K562 (cell line): ENCODE measurements around the gene PLK5. TPM values are rescaled to one million over a fixed set of nuclear protein-coding genes. Genes with fewer than 3 reads are reported as not detected.

Experiments
- CHCHD3 ChIP-seq: fragments of 250-450 bp; sonication (Bioruptor Pico); IDR thresholded peaks from 2 replicates; pipeline ENCODE4 v2.1.2; 2022; ENCODE audit warnings: mild to moderate bottlenecking
- CREB1 ChIP-seq, 2 experiments: sonication (generic) in 1 of 2; formaldehyde crosslinking in 1 of 2; IDR thresholded peaks; 2 replicates each; pipeline versions ENCODE4 v1.6.1 to v1.8.0; 2012 to 2022; ENCODE audit warnings: inconsistent platforms in 1 of 2, mild to moderate bottlenecking in 1 of 2, missing genetic modification reagents in 1 of 2, moderate library complexity in 1 of 2
- CTCFL ChIP-seq: IDR thresholded peaks from 2 replicates; pipeline ENCODE4 v1.6.1; 2011; ENCODE audit warnings: borderline replicate concordance, low read depth, mild to moderate bottlenecking, moderate library complexity, low read length; ENCODE audit not compliant: insufficient read depth, poor library complexity, severe bottlenecking
- PKNOX1 ChIP-seq: fragments of 450-650 bp; IDR thresholded peaks from 2 replicates; pipeline ENCODE4 v1.6.1; 2016
- SNAPC5 ChIP-seq: fragments of 250-450 bp; sonication (Bioruptor Pico); IDR thresholded peaks from 2 replicates; pipeline ENCODE4 v1.8.0; 2021; ENCODE audit warnings: moderate library complexity, mild to moderate bottlenecking, inconsistent platforms
- SNRNP70 ChIP-seq: fragments of 200-400 bp; formaldehyde crosslinking; optimal IDR thresholded peaks from 2 replicates; pipeline ENCODE3; 2017; ENCODE audit warnings: low read depth, low read length
- SP2 ChIP-seq: IDR thresholded peaks from 2 replicates; pipeline ENCODE4 v1.6.1; 2011; ENCODE audit warnings: mild to moderate bottlenecking, low read depth, low read length, moderate library complexity; ENCODE audit not compliant: poor library complexity, severe bottlenecking; ENCODE audit errors: extremely low read depth
- SREBF1 ChIP-seq: fragments of 150-350 bp; IDR thresholded peaks from 2 replicates; pipeline ENCODE4 v1.6.1; 2014; ENCODE audit warnings: antibody characterized with exemption, low read depth, low read length, borderline replicate concordance
- TAF15 ChIP-seq: fragments of 200-400 bp; formaldehyde crosslinking; IDR thresholded peaks from 2 replicates; pipeline ENCODE4 v1.6.1; 2017; ENCODE audit warnings: mild to moderate bottlenecking, low read depth, low read length, moderate library complexity
- ZKSCAN3 ChIP-seq: fragments of 250-450 bp; sonication (Bioruptor Pico); IDR thresholded peaks from 2 replicates; pipeline ENCODE4 v1.4.0; 2020
- polyA plus RNA-seq, 8 experiments: library from polyadenylated mRNA; depleted of rRNA in 4 of 8; stranded (reverse) in 5 of 8; unstranded in 3 of 8; fragments of >200 nt; fragmentation: Nextera tagmentation in 2 of 8; fragmentation: Illumina TruSeq in 1 of 8; extraction: Ambion mirVana in 2 of 8; extraction: Trizol in 1 of 8; gene quantifications; 2 replicates each; pipeline versions ENCODE4 v1.2.1 to v1.2.3, GENCODE V29; 2011 to 2014; ENCODE audit warnings: inconsistent platforms in 1 of 8, missing spikeins in 1 of 8
- total RNA-seq, 7 experiments: library from RNA; depleted of rRNA in 6 of 7; stranded (reverse); fragments of >200 nt in 6 of 7; fragmentation: Illumina TruSeq in 2 of 7; extraction: Trizol in 2 of 7; gene quantifications; 2 replicates each; pipeline versions ENCODE4 v1.2.1 to v1.2.3, GENCODE V29; 2011 to 2021; ENCODE audit warnings: low replicate concordance in 1 of 7
- TF ChIP-seq, protein P1 (sequence below): IDR thresholded peaks from 2 replicates; pipeline ENCODE4 v1.6.1; 2011; ENCODE audit not compliant: insufficient read length; ENCODE audit errors: extremely low read depth
- TF ChIP-seq, protein P2 (sequence below): fragments of 200-400 bp; formaldehyde crosslinking; IDR thresholded peaks from 2 replicates; pipeline ENCODE4 v1.6.1; 2017; ENCODE audit warnings: mild to moderate bottlenecking, low read depth, low read length, moderate library complexity
- TF ChIP-seq, protein P3 (sequence below): fragments of 200-800 bp; sonication (Bioruptor generic); IDR thresholded peaks from 2 replicates; pipeline ENCODE4 v1.6.1; 2016; ENCODE audit warnings: missing genetic modification characterization, missing compliant biosample characterization

The PLK5 gene
- total and polyA plus RNA-seq, 9 of the 15 experiments (the other 6 are each of a cell fraction or from before 2014, with no cell fraction given) = 0.04 to 0.23 (median 0.11) TPM; not detected in 5

DNA sequence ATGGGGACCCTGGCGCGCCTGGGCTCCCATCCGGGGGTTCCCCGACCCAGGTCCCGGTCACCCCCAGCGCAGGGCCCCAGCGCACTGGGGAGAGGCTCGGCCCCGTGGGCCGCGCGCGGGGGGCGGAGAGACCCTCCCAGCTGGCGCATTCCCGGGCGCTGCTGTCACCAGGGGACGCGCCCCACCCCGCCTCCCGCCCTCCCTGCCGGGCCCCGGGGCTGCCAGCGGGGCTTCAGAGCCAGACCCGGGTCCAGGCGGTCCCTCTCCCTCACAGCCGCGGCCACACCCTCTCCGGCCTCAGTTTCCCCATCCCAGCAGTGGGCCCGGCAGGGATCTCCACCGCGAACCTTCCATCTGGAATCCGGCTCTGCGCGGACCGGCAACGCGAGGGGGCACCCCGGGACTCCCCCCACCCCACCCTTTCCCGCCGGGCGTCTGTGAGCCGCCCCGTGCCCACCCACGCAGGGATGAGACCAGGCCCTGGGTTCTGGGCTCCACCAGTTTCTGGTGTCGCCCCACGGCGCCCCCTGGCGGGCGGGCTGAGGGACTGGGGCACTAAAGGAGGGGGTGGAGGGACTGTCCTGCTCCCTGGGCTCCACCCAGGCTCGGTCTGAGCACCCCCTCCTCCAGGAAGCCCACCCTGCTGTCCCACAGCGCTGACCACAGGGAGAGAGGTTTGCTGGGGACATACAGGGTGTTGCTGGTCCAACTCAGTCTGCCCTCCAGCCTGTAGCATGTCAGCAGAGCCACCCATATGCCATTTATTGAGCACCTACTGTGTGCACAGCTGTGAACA, 10.2 kb upstream of the PLK5 start (continued):
- TF ChIP-seq SREBF1 = no peak
- TF ChIP-seq, protein P1, sequence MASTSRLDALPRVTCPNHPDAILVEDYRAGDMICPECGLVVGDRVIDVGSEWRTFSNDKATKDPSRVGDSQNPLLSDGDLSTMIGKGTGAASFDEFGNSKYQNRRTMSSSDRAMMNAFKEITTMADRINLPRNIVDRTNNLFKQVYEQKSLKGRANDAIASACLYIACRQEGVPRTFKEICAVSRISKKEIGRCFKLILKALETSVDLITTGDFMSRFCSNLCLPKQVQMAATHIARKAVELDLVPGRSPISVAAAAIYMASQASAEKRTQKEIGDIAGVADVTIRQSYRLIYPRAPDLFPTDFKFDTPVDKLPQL = no peak
- TF ChIP-seq CHCHD3 = no peak
- TF ChIP-seq, protein P2, sequence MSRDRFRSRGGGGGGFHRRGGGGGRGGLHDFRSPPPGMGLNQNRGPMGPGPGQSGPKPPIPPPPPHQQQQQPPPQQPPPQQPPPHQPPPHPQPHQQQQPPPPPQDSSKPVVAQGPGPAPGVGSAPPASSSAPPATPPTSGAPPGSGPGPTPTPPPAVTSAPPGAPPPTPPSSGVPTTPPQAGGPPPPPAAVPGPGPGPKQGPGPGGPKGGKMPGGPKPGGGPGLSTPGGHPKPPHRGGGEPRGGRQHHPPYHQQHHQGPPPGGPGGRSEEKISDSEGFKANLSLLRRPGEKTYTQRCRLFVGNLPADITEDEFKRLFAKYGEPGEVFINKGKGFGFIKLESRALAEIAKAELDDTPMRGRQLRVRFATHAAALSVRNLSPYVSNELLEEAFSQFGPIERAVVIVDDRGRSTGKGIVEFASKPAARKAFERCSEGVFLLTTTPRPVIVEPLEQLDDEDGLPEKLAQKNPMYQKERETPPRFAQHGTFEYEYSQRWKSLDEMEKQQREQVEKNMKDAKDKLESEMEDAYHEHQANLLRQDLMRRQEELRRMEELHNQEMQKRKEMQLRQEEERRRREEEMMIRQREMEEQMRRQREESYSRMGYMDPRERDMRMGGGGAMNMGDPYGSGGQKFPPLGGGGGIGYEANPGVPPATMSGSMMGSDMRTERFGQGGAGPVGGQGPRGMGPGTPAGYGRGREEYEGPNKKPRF = no peak
- no peak for TF ChIP-seq ZKSCAN3 (CRISPR knock-in tag)
- TF ChIP-seq, protein P3, sequence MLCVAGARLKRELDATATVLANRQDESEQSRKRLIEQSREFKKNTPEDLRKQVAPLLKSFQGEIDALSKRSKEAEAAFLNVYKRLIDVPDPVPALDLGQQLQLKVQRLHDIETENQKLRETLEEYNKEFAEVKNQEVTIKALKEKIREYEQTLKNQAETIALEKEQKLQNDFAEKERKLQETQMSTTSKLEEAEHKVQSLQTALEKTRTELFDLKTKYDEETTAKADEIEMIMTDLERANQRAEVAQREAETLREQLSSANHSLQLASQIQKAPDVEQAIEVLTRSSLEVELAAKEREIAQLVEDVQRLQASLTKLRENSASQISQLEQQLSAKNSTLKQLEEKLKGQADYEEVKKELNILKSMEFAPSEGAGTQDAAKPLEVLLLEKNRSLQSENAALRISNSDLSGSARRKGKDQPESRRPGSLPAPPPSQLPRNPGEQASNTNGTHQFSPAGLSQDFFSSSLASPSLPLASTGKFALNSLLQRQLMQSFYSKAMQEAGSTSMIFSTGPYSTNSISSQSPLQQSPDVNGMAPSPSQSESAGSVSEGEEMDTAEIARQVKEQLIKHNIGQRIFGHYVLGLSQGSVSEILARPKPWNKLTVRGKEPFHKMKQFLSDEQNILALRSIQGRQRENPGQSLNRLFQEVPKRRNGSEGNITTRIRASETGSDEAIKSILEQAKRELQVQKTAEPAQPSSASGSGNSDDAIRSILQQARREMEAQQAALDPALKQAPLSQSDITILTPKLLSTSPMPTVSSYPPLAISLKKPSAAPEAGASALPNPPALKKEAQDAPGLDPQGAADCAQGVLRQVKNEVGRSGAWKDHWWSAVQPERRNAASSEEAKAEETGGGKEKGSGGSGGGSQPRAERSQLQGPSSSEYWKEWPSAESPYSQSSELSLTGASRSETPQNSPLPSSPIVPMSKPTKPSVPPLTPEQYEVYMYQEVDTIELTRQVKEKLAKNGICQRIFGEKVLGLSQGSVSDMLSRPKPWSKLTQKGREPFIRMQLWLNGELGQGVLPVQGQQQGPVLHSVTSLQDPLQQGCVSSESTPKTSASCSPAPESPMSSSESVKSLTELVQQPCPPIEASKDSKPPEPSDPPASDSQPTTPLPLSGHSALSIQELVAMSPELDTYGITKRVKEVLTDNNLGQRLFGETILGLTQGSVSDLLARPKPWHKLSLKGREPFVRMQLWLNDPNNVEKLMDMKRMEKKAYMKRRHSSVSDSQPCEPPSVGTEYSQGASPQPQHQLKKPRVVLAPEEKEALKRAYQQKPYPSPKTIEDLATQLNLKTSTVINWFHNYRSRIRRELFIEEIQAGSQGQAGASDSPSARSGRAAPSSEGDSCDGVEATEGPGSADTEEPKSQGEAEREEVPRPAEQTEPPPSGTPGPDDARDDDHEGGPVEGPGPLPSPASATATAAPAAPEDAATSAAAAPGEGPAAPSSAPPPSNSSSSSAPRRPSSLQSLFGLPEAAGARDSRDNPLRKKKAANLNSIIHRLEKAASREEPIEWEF = no peak
- no peak for TF ChIP-seq TAF15
- no peak for TF ChIP-seq PKNOX1
- TF ChIP-seq SNRNP70 = no peak
- TF ChIP-seq CTCFL = peak; percentile 95
- no peak for TF ChIP-seq SP2
- TF ChIP-seq SNAPC5 (CRISPR knock-in tag) = no peak
- TF ChIP-seq CREB1 (IDR thresholded peaks at IDR 0.05) = no peak
- 0 out of 2 replicates have a peak, but pooled peaks have one; percentile 26 for TF ChIP-seq CREB1 (CRISPR knock-in tag; IDR thresholded peaks at IDR 0.05)
